Caco-2 (cell line): ENCODE results near the gene DRAM2. TPM values are rescaled to one million over a fixed set of nuclear protein-coding genes. Genes with fewer than 3 reads are reported as not detected.

Experiments
- BruUV-seq: library from RNA; stranded (reverse); fragments of 400-500 nt; replicated peaks from 2 replicates; lab custom pipeline; 2021; lab: Mats Ljungman, UMichigan
- CTCF ChIA-PET: fragments of 300-600 bp; sonication (Branson Sonifier 250); formaldehyde crosslinking; loops from one replicate; lab custom pipeline; 2022; ENCODE audit warnings: antibody characterized with exemption; lab: Charles Lee
- POLR2A ChIA-PET: fragments of 300-600 bp; sonication (Branson Sonifier 250); formaldehyde crosslinking; loops from one replicate; lab custom pipeline; 2022; ENCODE audit warnings: antibody characterized with exemption; lab: Charles Lee
- DNase-seq, 2 experiments: peaks; one replicate each; pipeline versions ENCODE4 v3.0.0 to v3.0.0-alpha.2; 2020 to 2022
- H3K27me3 ChIP-seq: replicated peaks from 2 replicates; pipeline ENCODE4 v1.6.0; 2011; ENCODE audit warnings: low read length; ENCODE audit not compliant: control insufficient read depth, insufficient read depth
- H3K36me3 ChIP-seq: 2 replicates; pipeline ENCODE4 v1.5.1; 2011; ENCODE audit warnings: low read length; ENCODE audit not compliant: control insufficient read depth, insufficient read depth
- H3K4me1 ChIP-seq: fragments of 250-450 bp; sonication (Bioruptor Pico); 2 replicates; pipeline ENCODE4 v1.5.1; 2020; ENCODE audit warnings: mild to moderate bottlenecking
- H3K4me3 ChIP-seq: 2 replicates; pipeline ENCODE4 v1.5.1; 2011; ENCODE audit warnings: low read depth, mild to moderate bottlenecking, control low read depth, low read length
- H3K9me3 ChIP-seq: fragments of 250-450 bp; sonication (Bioruptor Pico); 2 replicates; pipeline ENCODE4 v1.5.1; 2020; ENCODE audit warnings: mild to moderate bottlenecking, moderate library complexity
- H3K27ac Mint-ChIP-seq: one replicate; pipeline ENCODE4 v1.8.0; 2022; ENCODE audit warnings: mixed read lengths; ENCODE audit not compliant: unreplicated experiment
- H3K27me3 Mint-ChIP-seq: one replicate; pipeline ENCODE4 v1.8.0; 2022; ENCODE audit warnings: mixed read lengths; ENCODE audit not compliant: insufficient read depth, unreplicated experiment
- H3K36me3 Mint-ChIP-seq: one replicate; pipeline ENCODE4 v1.8.0; 2022; ENCODE audit warnings: mild to moderate bottlenecking, mixed read lengths; ENCODE audit not compliant: insufficient read depth, unreplicated experiment
- H3K4me1 Mint-ChIP-seq: one replicate; pipeline ENCODE4 v1.8.0; 2022; ENCODE audit warnings: low read depth, mixed read lengths; ENCODE audit not compliant: unreplicated experiment
- H3K4me3 Mint-ChIP-seq: one replicate; pipeline ENCODE4 v1.8.0; 2022; ENCODE audit warnings: mild to moderate bottlenecking, moderate library complexity, mixed read lengths; ENCODE audit not compliant: unreplicated experiment
- H3K9me3 Mint-ChIP-seq: one replicate; pipeline ENCODE4 v1.8.0; 2022; ENCODE audit warnings: mixed read lengths; ENCODE audit not compliant: unreplicated experiment
- intact Hi-C: fragments of 100-400 bp; cut with micrococcal nuclease; formaldehyde crosslinking; loops from one replicate; pipeline ENCODE4 v1.10.0; 2022; ENCODE audit not compliant: unreplicated experiment
- total RNA-seq: library from RNA; stranded (reverse); gene quantifications from 2 replicates; pipeline ENCODE4 v1.2.3, GENCODE V29; 2022
- TF ChIP-seq, protein P1 (sequence below), 2 experiments: fragments of 200-600 bp in 1 of 2; IDR thresholded peaks; 1 replicate in 1 of 2; 2 replicates in 1 of 2; pipeline versions ENCODE4 v1.5.1 to v1.8.0; 2011 to 2022; ENCODE audit warnings: antibody characterized with exemption in 1 of 2, control low read depth in 1 of 2, inconsistent platforms in 1 of 2, low read depth in 1 of 2, low read length in 1 of 2, mild to moderate bottlenecking in 1 of 2, moderate library complexity in 1 of 2; ENCODE audit not compliant: insufficient read depth in 1 of 2, severe bottlenecking in 1 of 2, unreplicated experiment in 1 of 2

DRAM2 gene
- total RNA-seq, 1 experiment from 2014 or later = 29.0 TPM

DNA sequence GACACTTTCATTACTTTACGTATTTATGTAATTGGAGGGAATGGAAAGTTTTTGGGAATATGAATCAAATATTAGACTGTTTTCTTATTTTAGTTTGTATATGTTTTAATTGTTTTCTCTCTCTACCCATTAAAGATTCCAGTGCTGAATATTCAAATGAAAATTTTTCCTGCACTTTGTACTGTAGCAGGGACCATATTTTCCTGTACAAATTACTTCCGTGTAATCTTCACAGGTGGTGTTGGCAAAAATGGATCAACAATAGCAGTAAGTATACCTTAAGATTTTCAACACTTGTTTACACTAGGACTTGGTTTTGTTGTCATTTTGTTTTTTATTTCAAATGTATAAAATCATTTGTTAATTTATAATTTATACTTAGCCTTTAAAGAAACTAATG, 42.2 kb upstream of the DRAM2 start:
- Histone ChIP-seq H3K36me3 (no peaks in the 10 kb centered on the region), H3K4me1 (no peaks in the 10 kb centered on the region), H3K9me3 (no peaks in the 10 kb centered on the region), H3K27me3 (no peaks in the 10 kb centered on the region), H3K4me3 (no peak overlapping the region)
- no peak for DNase-seq
- Mint-ChIP-seq H3K36me3 (peaks cover 33% of the 10 kb centered on the region), H3K27ac (no peak overlapping the region), H3K4me3 (no peak overlapping the region), H3K4me1 (no peaks in the 10 kb centered on the region), H3K9me3 (no peaks in the 10 kb centered on the region), H3K27me3 (no peaks in the 10 kb centered on the region)
- POLR2A ChIA-PET = no interaction called here
- CTCF ChIA-PET = no interaction called here
- no TSS peak for BruUV-seq
- intact Hi-C loops = no loop called here
- TF ChIP-seq, protein P1, sequence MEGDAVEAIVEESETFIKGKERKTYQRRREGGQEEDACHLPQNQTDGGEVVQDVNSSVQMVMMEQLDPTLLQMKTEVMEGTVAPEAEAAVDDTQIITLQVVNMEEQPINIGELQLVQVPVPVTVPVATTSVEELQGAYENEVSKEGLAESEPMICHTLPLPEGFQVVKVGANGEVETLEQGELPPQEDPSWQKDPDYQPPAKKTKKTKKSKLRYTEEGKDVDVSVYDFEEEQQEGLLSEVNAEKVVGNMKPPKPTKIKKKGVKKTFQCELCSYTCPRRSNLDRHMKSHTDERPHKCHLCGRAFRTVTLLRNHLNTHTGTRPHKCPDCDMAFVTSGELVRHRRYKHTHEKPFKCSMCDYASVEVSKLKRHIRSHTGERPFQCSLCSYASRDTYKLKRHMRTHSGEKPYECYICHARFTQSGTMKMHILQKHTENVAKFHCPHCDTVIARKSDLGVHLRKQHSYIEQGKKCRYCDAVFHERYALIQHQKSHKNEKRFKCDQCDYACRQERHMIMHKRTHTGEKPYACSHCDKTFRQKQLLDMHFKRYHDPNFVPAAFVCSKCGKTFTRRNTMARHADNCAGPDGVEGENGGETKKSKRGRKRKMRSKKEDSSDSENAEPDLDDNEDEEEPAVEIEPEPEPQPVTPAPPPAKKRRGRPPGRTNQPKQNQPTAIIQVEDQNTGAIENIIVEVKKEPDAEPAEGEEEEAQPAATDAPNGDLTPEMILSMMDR (IDR thresholded peaks at IDR 0.05; ENCODE audit: insufficient read depth in 1 of 2, low read depth in 1 of 2, low read length in 1 of 2, severe bottlenecking in 1 of 2, unreplicated experiment in 1 of 2) = no peak

DNA sequence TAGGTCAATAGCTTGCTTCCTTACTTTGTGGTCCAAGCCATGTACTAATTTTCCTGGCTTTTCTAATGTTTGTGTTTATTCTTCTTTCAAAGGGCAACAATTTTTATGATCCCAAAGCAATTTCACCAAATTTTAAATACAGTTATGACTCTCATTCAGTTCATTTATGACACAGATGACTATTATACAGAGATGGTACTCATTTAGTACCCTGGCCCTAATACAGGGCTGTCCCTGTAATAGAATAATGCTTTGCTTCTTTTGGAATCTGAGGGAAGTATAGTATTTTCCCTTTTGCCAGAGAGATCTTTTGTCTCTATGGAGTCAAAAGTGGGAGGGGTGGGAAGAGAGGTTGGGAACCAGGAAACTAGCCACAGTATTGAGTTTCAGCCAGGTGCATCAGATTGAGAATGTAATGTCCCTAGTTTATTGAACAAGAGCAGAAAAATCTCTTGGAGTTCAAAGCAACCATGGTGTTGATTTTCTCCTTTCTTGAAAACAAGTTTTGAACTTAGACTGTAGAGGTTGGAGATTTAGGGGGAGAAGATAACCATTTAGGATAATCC, 40.2 kb upstream of the DRAM2 start:
- no peak for DNase-seq
- no TSS peak for BruUV-seq
- H3K27me3 ChIP-seq = no peaks in the 10 kb centered on the region
- H3K9me3 Mint-ChIP-seq = no peaks in the 10 kb centered on the region
- intact Hi-C loops = no loop called here
- H3K4me1 ChIP-seq = no peaks in the 10 kb centered on the region
- peaks cover 30% of the 10 kb centered on the region for H3K36me3 Mint-ChIP-seq
- H3K36me3 ChIP-seq = no peaks in the 10 kb centered on the region
- no peaks in the 10 kb centered on the region for H3K9me3 ChIP-seq
- H3K4me1 Mint-ChIP-seq = no peaks in the 10 kb centered on the region
- H3K27ac Mint-ChIP-seq = no peak overlapping the region
- POLR2A ChIA-PET = no interaction called here
- CTCF ChIA-PET = no interaction called here
- no peaks in the 10 kb centered on the region for H3K27me3 Mint-ChIP-seq
- TF ChIP-seq, protein P1 (IDR thresholded peaks at IDR 0.05; ENCODE audit: insufficient read depth in 1 of 2, low read depth in 1 of 2, low read length in 1 of 2, severe bottlenecking in 1 of 2, unreplicated experiment in 1 of 2) = no peak
- no peak overlapping the region for H3K4me3 Mint-ChIP-seq
- H3K4me3 ChIP-seq = no peak overlapping the region

DNA sequence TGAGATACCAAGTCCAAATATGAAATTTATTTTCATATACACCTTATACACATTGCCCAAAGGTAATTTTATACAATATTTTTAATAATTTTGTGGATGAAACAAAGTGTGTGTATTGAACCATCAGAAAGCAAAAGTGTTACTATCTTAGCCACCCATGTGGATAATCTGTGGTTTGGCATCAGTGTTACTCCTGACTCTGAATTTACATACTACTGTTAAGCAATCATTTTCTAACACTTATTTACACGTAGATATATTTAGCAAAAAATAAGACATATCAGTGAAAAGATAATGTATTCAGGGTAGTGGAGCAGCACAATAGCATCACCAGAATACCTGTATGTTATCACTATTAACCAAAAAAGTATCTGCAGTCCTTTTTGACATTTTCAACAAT, 36.8 kb upstream of the DRAM2 start:
- intact Hi-C loops = no loop called here
- Histone ChIP-seq H3K4me3 (no peak overlapping the region), H3K27me3 (no peaks in the 10 kb centered on the region), H3K9me3 (no peaks in the 10 kb centered on the region), H3K4me1 (no peaks in the 10 kb centered on the region), H3K36me3 (no peaks in the 10 kb centered on the region)
- ChIA-PET CTCF (no interaction called here), POLR2A (no interaction called here)
- no peaks in the 10 kb centered on the region for H3K27me3 Mint-ChIP-seq
- no TSS peak for BruUV-seq
- TF ChIP-seq, protein P1 (IDR thresholded peaks at IDR 0.05; ENCODE audit: insufficient read depth in 1 of 2, low read depth in 1 of 2, low read length in 1 of 2, severe bottlenecking in 1 of 2, unreplicated experiment in 1 of 2) = no peak
- H3K36me3 Mint-ChIP-seq = peaks cover 10% of the 10 kb centered on the region
- H3K27ac Mint-ChIP-seq = no peak overlapping the region
- H3K9me3 Mint-ChIP-seq = no peaks in the 10 kb centered on the region
- DNase-seq = no peak
- no peak overlapping the region for H3K4me3 Mint-ChIP-seq
- no peaks in the 10 kb centered on the region for H3K4me1 Mint-ChIP-seq
